ENCODE results near the gene SPAG6.

SPAG6 gene

DNA sequence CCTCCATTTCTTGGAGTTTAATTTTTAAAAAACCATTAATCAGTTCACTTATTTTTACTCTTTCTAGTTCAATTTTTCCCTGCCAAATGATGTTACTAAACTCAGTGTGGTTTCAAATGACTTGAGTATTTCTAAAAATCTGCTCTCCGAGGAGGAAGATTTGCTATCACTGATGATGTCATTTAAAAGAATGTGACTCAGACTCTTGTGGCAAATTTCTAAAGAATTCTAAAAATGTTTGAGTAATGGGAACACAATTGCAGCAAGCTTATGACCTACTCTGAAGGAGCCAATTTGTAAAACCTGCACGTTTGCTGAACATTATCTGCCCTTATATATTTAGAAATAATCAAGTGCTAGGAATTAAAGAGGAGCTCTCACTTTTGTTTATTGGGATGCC lies 88.6 kb downstream of the SPAG6 start:
- DNase-seq (ENCODE audit: low spot score), result no peak

DNA sequence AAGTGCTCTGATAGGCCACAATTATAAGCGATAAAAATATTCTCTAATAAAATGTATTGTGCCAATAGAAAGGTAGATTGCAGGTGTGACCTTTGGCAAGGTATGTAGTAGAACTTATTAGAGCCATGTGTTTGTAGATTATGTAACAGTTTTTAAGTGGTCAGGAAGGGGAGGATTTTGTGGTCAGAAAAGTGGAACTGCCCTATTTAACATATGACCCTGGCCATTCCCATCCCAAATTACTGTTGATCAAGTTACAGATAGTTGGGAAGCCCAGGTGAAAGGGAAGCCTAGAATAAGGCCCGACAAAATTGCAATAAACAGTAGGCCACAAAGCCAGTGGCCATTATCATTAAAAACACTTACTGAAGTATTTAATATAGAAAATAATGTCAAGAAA lies 89.2 kb downstream of the SPAG6 start:
- DNase-seq (ENCODE audit: low spot score), result no peak

DNA sequence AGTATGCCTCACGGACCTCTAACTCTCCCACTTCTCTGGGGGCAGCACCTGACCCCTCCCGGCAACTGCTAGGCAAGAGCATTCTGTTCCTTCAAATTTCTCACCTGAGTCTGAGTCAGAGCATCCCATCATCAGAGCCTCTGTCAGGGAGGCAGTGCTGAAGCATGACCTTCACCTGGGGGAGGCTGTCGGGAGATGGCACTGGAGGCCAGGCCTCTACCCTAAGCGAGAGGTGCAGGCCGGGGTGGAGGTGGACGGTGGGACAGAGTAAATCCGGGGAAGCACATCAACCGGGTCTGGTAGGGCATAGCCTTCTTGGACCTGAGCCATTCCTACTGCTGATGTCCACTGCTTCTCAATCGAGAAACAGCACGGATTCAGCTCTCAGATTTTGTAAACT lies 90.4 kb downstream of the SPAG6 start:
- no peak for DNase-seq (ENCODE audit: low spot score)

DNA sequence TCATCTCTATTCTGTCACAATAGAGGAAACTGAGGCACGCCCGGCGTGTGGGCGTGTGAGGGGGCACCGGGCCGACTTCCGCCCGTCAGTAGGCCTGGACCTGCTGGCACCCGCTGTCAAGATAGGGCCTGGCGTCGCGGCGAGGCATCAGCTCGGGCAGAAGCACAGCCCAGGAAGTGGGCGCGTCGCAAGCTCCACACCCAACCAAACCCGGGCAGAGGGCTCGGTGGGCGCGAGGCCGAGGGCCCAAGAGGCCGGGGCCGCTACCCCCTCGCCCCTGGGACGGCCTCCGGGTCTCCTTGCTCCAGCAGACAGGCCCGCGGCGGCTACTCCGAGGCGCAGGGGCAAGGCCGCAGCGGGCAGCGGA lies 91.2 kb downstream of the SPAG6 start:
- DNase-seq (ENCODE audit: low spot score), result no peak

DNA sequence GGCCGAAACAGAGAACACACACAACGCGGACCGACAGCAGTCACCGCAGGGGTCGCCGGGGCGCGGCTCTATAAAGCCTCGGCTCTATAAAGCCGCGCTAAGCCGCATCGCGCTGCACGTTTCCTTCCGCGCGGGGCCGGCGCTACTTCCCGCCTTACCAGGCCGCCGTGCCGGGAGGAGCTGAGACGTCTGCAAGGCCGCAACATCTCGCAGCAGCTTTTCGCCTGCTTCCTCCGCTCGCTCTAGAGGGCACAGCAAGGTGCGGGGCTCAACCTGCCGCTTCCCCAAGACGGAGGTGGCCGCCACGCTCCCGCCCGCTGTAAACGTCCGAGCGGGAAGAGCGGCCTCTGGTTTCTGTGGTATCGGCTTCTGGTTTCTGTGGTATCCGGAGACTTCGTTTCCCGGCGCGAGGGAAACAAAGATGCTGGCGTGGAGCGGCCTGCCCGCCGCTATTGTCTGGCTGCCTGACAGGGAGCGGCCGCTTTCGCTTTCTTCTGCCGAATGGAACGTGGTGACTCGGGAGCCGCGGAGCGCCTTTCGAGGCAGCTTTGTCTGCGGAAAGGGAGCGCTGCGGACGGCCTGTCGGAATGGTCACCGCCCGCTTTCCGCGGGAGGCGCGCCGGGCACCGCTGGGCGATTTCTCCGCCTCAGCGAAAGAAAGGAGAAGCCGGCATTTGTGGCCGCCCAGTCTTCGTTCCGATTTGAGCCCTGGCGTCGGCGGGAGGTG lies 91.8 kb downstream of the SPAG6 start:
- peak; percentile 71 for DNase-seq (ENCODE audit: low spot score)

DNA sequence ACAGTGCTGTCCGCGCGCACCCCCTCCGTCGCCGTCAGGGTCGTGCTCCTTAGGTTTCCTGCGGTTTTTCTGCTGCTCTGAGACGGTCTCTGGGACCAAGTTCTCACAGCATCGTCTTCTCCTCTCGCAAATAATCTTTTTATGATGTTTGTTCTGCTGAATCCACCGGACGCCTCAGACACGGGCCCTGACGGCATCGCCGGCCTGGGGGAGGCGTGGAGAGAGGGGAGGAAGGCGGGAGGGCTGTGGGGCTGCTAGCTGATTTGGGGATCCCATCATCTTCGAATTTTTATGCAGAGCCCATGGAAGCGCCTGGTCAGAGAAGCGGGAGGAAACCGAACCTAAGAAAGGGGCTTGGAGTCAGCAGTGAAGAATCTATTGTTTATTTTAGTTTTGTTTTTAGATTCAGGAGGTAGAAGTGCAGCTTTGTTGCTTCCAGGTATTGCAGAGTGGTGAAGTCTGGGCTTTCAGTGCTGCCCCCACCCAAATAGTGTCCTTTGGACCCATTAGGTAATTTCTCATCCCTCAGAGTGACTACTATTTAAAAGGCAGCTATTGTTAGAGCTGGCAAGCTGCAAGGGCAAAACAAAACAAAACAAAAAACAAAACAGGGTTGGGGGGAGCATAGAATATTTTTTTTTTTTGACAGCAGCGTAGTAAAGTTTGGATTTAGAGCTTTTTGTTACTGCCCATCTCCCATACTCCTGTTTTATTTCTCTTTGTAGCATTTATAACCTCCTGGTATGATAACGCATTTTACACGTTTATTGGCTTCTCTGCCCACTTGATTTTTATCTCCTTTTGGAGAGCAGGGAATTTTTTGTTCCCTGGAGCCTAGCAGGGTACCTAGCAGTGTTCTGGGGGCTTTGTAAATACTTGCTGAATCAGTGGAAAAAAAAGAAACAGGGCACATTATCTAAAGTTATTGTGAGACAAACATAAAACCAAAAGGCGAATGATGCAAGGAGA lies 92.6 kb downstream of the SPAG6 start:
- DNase-seq (ENCODE audit: low spot score), result no peak

DNA sequence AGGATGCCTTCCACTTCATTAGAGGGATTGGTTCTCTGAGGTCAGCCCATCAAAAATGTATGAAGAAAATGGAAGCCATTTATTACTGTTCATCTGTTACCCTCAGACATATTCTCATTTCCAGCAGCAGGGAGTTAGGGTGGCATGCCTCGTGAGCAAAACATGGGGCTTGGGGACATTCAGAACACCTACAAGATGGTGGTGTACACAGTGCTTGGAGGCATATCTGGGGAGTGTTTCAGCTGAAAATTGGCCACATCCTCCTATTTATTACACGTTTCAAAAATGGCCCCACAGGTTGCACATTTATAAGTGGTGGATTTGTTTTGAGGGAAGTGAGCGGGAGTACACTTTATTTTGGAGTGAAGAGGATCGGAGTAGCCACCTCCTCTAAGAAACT lies 93.4 kb downstream of the SPAG6 start:
- DNase-seq (ENCODE audit: low spot score), result no peak

DNA sequence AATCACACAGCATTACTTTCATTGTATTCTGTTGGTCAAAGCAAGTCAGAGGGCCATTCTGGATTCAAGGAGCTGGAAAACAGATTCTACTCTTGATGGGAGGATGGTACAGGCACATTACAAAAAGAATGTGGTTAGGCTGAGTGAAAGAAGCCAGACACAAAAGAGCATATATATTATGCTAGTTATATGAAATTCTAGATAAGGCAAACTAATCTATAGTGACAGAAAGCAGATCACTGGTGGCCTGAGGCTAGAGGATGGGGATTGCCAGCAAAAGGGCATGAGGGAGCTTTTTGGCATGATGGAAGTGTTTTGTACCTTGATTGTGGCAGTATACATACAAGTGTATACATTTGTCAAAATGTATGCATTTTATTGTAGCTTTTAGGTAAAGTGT lies 96.8 kb downstream of the SPAG6 start:
- DNase-seq (ENCODE audit: low spot score), result peak; percentile 96

DNA sequence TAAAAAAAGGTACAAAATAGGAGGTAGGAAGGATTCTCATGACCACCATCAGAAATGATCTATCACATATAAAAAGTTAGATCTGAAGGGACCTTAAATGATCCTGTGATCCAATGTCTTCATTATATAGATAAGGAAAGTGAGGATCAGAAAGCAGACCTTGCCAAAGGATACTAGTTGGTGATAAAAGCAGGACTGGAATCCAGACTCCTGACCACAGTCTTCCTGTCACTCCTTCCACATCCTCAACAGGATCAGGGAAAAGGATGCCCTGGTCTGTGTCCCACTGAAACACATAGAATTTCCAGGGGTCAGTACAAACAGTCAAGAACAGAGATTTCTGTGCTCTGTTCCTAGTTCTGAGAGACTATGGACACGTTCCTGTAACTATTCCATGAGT lies 97.2 kb downstream of the SPAG6 start:
- peak; percentile 89 for DNase-seq (ENCODE audit: low spot score)

DNA sequence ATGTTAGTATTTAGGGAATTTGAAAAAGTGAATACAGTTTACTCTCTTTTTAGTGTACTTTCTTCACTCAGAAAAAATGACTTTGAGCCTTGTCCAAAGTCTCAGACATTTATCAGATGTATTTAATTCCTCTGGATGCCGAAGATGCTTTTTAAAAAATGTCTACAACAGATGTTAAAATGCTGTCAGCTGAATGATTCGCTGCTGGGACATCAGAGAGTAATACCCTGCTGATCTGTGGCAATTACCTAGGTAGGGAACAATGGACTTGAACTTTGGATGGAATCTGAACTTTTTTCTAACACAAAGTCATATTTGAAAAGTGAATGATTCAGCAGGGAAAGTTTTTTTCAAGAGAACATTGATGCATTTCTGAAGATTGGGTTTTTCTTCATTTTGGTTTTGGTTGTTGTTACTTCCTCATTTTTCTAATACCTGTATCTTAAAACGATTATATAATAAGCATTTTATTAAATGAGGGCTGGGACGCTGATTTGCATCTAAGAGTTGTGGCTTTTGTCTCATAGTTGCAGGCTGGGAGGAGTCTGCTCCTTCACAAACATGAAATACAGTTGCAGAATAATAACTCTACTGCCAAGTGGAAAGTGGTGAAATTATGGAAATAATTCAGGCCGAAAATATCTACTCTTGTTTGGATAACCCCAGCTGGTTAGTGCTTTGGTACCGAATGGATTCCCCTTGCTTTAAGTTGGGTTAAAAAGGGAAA lies 98.0 kb downstream of the SPAG6 start:
- no peak for DNase-seq (ENCODE audit: low spot score)

DNA sequence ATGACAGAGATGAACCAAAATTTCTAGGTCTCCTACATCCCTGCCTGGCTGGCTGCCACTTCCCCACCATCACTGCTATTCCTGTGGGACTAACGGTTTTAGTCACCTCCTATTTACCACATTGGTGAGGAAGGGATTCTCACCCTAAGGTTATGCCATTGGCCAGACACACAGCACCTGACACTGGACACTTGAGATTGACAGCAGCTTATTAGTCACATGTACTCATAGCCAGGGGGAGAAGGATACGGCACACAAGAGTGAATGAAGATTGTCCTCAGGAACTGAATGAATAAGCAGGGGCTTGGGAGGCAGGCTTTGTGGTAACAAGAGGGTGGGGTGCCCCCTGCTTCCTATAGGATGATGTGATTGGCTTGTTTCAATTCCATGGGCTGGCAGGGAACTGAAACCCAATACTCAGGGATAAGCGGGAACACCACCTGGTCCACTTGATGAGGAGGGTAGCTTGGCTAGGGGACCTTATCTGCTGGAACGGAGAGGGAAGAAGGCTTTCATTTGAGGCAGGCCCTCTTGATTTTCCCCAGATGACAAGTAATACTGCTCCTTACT lies 99.0 kb downstream of the SPAG6 start:
- DNase-seq (ENCODE audit: low spot score), result no peak

DNA sequence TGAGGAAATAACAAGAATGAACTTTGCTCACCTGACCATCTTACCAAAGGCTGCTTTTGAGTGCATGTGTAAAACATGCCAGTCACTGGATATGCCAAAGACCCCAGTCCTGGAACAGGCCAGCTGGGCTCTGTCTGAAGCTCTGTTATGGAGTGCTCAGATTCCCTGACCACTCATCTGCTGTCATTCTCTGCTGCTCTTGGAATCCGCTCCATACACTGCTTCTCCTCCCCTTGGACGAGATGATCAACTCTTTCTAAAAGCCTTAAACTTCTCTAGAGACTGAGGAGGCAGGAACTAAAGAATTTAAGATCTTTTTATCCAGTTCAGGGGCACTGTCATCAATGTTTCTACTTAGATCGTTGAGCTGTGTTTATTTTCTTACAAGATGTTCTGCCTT lies 100.2 kb downstream of the SPAG6 start:
- DNase-seq (ENCODE audit: low spot score), result no peak

DNA sequence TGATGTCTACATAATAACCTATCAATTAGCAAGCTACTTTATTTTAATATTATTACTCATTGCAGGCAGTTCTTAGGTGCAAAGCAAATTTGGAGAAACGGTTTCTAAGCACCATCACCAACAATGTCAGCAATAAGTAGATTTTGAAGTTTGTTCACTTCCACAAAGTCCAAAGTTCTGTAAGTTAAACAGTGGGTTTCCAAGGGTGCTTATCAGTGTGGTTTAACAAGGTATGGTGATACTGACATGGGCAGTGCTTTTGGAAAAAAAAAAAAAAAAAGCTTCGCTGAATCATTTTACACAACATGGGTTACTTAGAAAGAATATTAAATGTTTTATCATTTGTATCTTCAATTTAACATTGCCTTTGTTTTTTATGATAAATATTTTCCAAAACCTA lies 101.8 kb downstream of the SPAG6 start:
- no peak for DNase-seq (ENCODE audit: low spot score)

DNA sequence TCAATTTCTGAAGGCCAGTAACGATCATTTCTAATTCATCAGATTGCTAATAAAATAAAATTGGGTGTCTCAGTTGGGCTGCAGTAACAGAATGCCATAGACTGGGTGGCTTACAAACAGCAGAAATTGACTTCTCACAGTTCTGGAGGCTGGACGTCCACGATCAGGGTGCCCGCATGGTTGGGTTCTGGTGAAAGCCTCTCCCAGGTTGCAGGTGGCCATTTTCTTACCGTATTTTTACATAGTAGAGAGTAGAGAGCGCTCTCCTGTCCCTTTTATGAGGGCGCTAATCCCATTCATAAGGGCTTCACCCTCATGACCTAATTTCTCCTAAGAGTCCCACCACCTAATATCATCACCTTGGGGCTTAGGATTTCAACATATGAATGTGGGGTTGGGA lies 106.0 kb downstream of the SPAG6 start:
- DNase-seq (ENCODE audit: low spot score), result no peak

DNA sequence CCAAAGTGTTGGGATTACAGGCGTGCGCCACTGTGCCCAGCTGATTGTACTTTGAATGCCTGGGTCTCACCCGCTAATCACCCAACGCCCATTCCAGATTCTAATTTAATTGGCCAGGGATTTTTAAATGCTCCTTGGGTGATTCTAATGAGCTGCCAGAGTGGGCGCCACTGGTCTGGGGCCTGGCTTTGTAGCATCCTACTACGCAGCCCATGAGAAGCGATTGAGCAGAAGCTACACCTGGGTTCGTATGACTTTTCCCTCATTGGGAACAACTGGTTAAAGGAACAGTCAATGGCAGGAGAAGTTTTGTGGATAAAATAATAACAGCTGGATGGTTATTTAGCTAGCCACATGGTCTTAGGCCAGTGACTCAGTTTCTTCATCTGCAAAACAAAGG lies 108.0 kb downstream of the SPAG6 start:
- DNase-seq (ENCODE audit: low spot score), result no peak

DNA sequence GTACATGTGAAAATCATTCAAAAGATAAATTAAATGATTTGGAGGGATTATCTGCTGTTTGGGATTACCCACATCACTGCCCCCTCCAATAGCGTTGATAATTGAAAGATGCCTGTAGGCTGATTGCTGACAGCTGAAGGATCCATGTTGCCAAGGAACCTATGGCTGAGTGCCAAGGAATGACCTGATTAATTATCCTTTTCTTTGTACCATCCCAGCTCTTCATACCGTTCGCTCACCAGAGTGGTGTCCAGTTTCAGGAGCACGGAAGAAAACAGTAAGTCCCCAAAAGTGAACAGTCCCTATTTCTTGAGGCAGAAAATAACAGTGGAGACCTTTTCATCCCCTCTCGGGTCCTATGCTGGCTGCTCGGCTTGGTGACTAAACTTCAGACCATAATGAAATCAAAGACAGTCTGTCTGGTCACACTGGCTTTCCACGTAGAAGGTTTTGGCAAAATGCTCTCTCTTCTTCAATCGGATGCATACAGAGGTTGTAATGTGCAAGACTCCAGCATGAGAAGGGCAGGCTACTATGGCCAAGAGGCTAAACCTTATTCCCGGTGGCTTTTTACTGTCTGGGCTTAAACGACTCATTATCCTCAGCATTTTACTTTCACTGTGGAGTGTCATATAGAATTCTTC lies 108.8 kb downstream of the SPAG6 start:
- DNase-seq (ENCODE audit: low spot score), result peak; percentile 29

DNA sequence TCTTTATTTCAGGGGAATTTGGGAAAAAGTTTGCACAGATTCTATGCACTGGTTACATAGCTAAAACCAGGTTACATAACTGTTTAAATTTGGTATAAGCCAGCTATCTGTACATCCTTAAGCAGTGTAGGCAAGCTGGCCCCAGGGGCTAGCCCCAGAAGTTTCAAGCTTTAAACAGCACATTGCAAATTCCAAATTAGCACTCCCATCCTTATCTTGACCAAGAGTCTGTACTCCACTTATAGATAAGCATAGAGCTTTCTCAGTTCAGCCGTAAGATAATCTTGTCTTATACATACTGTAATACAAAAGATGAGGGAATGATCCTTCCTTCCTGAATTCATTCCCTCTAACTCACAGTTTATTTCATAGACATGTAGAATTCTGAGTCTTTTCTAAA lies 109.3 kb downstream of the SPAG6 start:
- DNase-seq (ENCODE audit: low spot score), result no peak

DNA sequence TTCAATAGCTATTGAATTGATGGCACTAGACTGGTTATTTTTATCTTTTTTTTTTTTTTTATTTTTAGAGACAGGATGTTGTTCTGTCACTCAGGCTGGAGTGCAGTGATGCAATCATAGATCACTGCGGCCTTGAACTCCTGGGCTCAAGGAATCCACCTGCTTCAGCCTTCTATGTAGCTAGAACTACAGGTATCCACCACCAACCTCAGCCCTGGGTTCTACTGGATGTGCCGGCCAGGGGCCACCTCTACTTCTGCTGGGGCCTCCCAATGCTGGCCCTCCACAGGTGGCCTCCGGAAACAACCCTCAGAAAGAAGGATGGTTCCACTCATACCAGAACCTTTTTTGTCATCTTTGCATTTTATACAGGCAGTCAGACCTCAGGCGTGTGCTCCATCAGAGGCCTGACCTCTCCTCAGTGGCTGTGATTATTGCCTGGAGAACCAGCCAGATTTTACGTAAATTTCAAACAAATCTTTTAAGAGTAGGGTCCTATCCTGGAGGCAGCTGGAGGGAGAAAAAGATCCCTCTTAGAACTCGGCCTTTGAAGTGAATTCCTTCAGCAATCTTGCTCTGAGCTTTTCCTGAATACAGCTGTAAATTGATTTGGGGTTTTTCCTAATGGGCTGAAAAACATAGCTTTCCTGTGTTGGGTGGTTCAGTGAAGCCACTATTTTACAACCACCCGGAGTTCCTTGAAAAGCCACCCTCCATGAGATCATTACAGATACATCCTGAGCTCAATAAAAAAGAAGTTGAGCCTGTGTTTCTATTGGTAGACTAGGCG lies 110.0 kb downstream of the SPAG6 start:
- DNase-seq (ENCODE audit: low spot score), result no peak

DNA sequence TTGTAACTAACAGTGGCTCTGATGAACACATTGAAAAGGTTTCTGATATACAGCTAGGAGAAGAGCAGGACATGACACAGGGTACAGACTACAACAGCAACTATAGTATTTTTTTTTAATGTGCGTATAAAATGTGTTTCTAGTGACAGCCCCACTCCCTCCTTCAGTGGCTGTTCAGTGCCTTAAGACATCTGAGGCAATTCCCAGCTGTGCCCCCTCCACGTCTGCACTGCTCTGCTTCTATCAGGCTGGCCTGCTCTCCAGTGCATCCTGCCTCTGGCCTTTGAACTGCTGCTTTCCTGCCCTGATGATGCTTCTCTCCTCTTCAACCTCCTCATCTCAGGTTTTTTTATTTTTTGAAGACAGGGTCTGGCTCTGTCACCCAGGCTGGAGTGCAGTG lies 111.2 kb downstream of the SPAG6 start:
- no peak for DNase-seq (ENCODE audit: low spot score)

DNA sequence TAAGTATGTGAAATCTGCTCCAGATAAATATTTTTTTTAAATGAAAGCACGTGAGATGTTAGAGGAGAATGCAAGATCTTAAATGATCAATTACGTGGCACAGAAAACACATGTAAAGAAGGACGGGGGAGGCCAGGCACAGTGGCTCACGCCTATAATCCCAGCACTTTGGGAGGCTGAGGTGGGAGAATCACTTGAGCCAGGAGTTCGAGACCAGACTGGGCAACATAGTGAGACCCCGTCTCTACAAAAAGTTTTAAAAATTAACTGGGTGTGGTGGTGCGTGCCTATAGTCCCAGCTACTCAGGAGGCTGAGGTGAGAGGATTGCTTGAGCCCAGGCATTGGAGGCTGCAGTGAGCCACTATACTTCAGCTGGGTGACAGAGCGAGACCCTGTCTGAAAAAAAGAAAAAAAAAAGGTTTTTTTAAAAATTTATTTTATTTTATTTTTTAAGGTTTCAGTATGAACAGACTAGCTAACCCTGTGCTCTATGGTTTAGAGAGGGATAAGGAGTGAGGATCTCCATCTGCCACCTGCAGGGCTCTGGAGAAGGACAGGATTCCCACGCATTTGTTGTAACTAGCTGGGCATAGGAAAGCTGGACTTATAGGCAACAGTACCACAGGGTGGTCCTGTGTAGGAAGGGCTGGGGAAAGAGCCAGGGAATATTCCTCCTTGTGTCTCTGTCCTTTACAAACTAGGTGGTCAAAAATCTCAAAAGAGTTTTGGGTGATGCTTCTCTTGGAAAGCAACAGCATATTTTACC lies 113.2 kb downstream of the SPAG6 start:
- DNase-seq (ENCODE audit: low spot score), result no peak
